HCT116 (cell line): ENCODE measurements around the gene EDEM3. TPM values are rescaled to one million over a fixed set of nuclear protein-coding genes. Genes with fewer than 3 reads are reported as not detected.

Experiments used
- ATAC-seq: fragments of 200-7000 bp; cut with Tn5 transposase; 2 replicates; pipeline ENCODE4 v1.9.1; 2020; ENCODE audit warnings: mild to moderate bottlenecking, moderate library complexity
- BruUV-seq: library from RNA; stranded (reverse); fragments of 400-500 nt; replicated peaks from 2 replicates; lab custom pipeline; 2021; lab: Mats Ljungman, UMichigan
- CTCF ChIA-PET: fragments of 300-600 bp; sonication (Branson Sonifier 250); formaldehyde crosslinking; loops from one replicate; lab custom pipeline; 2021; ENCODE audit warnings: antibody characterized with exemption; lab: Charles Lee
- POLR2A ChIA-PET: fragments of 300-600, 350-600 bp; sonication (Branson Sonifier 250); formaldehyde crosslinking; loops from one replicate; lab custom pipeline; 2021; ENCODE audit warnings: antibody characterized with exemption; lab: Charles Lee
- RAD21 ChIA-PET, 2 experiments: fragments of 300-600 bp; sonication (Branson Sonifier 250); formaldehyde crosslinking; loops; one replicate each; lab custom pipeline; 2023; ENCODE audit warnings: low total read pairs in 2 of 2; ENCODE audit not compliant: uncharacterized antibody in 2 of 2, unreplicated experiment in 2 of 2, low non-redundant PET in 1 of 2; lab: Charles Lee
- DNase-seq: peaks from one replicate; pipeline ENCODE4 v3.0.0-alpha.2; 2010; ENCODE audit warnings: low read depth, low spot score
- H2AFZ ChIP-seq: fragments of 200-600 bp; shearing (Covaris generic), sonication (generic); 2 replicates; pipeline ENCODE4 v1.6.1; 2017; ENCODE audit warnings: low read depth, mixed run types, mixed read lengths, antibody characterized with exemption, low read length; ENCODE audit not compliant: poor library complexity, severe bottlenecking
- H3K27ac ChIP-seq: 2 replicates; pipeline ENCODE4 v1.5.1; 2012; ENCODE audit warnings: low read depth, low read length
- H3K27me3 ChIP-seq: fragments of 200-600 bp; sonication (generic); 2 replicates; pipeline ENCODE4 v1.6.1; 2016; ENCODE audit warnings: mixed run types, low read length, mixed read lengths; ENCODE audit not compliant: insufficient read depth
- H3K36me3 ChIP-seq, 2 experiments: fragments of 200-500 bp in 1 of 2; fragments of 200-600 bp in 1 of 2; sonication (Bioruptor generic) in 1 of 2; sonication (generic) in 1 of 2; 2 replicates each; pipeline versions ENCODE4 v1.5.1 to v1.6.1; 2014 to 2016; ENCODE audit warnings: low read length in 2 of 2, inconsistent platforms in 1 of 2, mixed read lengths in 1 of 2, mixed run types in 1 of 2; ENCODE audit not compliant: insufficient read depth in 2 of 2, control insufficient read depth in 1 of 2
- H3K4me1 ChIP-seq, 2 experiments: fragments of 200-600 bp in 1 of 2; sonication (generic) in 1 of 2; 2 replicates each; pipeline versions ENCODE4 v1.5.1 to v1.6.1; 2012 to 2017; ENCODE audit warnings: low read length in 2 of 2, inconsistent platforms in 1 of 2, mild to moderate bottlenecking in 1 of 2, mixed read lengths in 1 of 2, mixed run types in 1 of 2, moderate library complexity in 1 of 2; ENCODE audit not compliant: insufficient read depth in 2 of 2, control insufficient read depth in 1 of 2
- H3K4me2 ChIP-seq: fragments of 200-600 bp; sonication (generic); 2 replicates; pipeline ENCODE4 v1.6.1; 2017; ENCODE audit warnings: mixed run types, low read length, mixed read lengths
- H3K4me3 ChIP-seq, 2 experiments: fragments of 200-600 bp in 1 of 2; sonication (generic) in 1 of 2; replicated peaks in 1 of 2; 2 replicates each; pipeline ENCODE4 v1.5.1; 2011 to 2016; ENCODE audit warnings: low read length in 2 of 2, control low read depth in 1 of 2, low read depth in 1 of 2, mild to moderate bottlenecking in 1 of 2, mixed read lengths in 1 of 2, mixed run types in 1 of 2
- H3K79me2 ChIP-seq: fragments of 200-600 bp; sonication (generic); 2 replicates; pipeline ENCODE4 v1.6.1; 2017; ENCODE audit warnings: mild to moderate bottlenecking, mixed run types, low read length, moderate library complexity, mixed read lengths; ENCODE audit not compliant: insufficient read depth
- H3K9ac ChIP-seq: fragments of 200-600 bp; sonication (generic); 2 replicates; pipeline ENCODE4 v1.6.1; 2016; ENCODE audit warnings: low read length, mixed read lengths
- H3K9me2 ChIP-seq: fragments of 200-600 bp; sonication (generic), shearing (Covaris generic); 2 replicates; pipeline ENCODE4 v1.6.1; 2017; ENCODE audit warnings: mixed run types, mild to moderate bottlenecking, moderate library complexity; ENCODE audit not compliant: insufficient read depth
- H3K9me3 ChIP-seq, 2 experiments: fragments of 200-500 bp in 1 of 2; fragments of 200-600 bp in 1 of 2; sonication (Bioruptor generic) in 1 of 2; sonication (generic) in 1 of 2; 2 replicates each; pipeline ENCODE4 v1.6.1; 2014 to 2017; ENCODE audit warnings: low read length in 2 of 2, mixed read lengths in 2 of 2, inconsistent platforms in 1 of 2, low read depth in 1 of 2, mild to moderate bottlenecking in 1 of 2, mixed run types in 1 of 2, moderate library complexity in 1 of 2; ENCODE audit not compliant: control insufficient read depth in 1 of 2, insufficient read depth in 1 of 2
- H4K20me1 ChIP-seq: fragments of 200-600 bp; sonication (generic), shearing (Covaris generic); 2 replicates; pipeline ENCODE4 v1.6.1; 2017; ENCODE audit warnings: mixed run types, mild to moderate bottlenecking, moderate library complexity; ENCODE audit not compliant: insufficient read depth
- ATF3 ChIP-seq: IDR thresholded peaks from 2 replicates; pipeline ENCODE4 v1.6.1; 2012
- CEBPB ChIP-seq: IDR thresholded peaks from 2 replicates; pipeline ENCODE4 v1.6.1; 2012; ENCODE audit warnings: low read depth
- ELF1 ChIP-seq: IDR thresholded peaks from 2 replicates; pipeline ENCODE4 v1.6.1; 2012; ENCODE audit warnings: low read depth, borderline replicate concordance
- EZH2 ChIP-seq: fragments of 200-600 bp; sonication (generic); IDR thresholded peaks from 2 replicates; pipeline ENCODE4 v1.6.1; 2017; ENCODE audit warnings: antibody characterized with exemption, mixed run types
- EZH2phosphoT487 ChIP-seq: fragments of 200-600 bp; IDR thresholded peaks from 2 replicates; pipeline ENCODE4 v1.6.1; 2018; ENCODE audit warnings: antibody characterized with exemption, borderline replicate concordance
- FOSL1 ChIP-seq: IDR thresholded peaks from 2 replicates; pipeline ENCODE4 v1.6.1; 2012; ENCODE audit warnings: low read depth
- JUND ChIP-seq: IDR thresholded peaks from 2 replicates; pipeline ENCODE4 v1.6.1; 2012
- POLR2A ChIP-seq: IDR thresholded peaks from 2 replicates; pipeline ENCODE4 v1.7.0; 2011; ENCODE audit warnings: borderline replicate concordance; ENCODE audit not compliant: insufficient read depth, insufficient read length; ENCODE audit errors: extremely low read depth
- POLR2AphosphoS5 ChIP-seq: IDR thresholded peaks from 2 replicates; pipeline ENCODE4 v1.6.1; 2011; ENCODE audit warnings: mild to moderate bottlenecking, low read depth, low read length, moderate library complexity
- RAD21 ChIP-seq: IDR thresholded peaks from 2 replicates; pipeline ENCODE4 v1.6.1; 2012; ENCODE audit warnings: low read depth, mild to moderate bottlenecking
- REST ChIP-seq: IDR thresholded peaks from 2 replicates; pipeline ENCODE4 v1.6.1; 2012; ENCODE audit warnings: low read depth
- SP1 ChIP-seq: IDR thresholded peaks from 2 replicates; pipeline ENCODE4 v1.6.1; 2012; ENCODE audit warnings: low read depth
- SRF ChIP-seq: IDR thresholded peaks from 2 replicates; pipeline ENCODE4 v1.6.1; 2012; ENCODE audit warnings: low read depth
- TCF7L2 ChIP-seq: IDR thresholded peaks from 2 replicates; pipeline ENCODE4 v1.7.0; 2011; ENCODE audit warnings: borderline replicate concordance, inconsistent platforms; ENCODE audit not compliant: insufficient read depth, insufficient read length; ENCODE audit errors: extremely low read depth
- ZBTB33 ChIP-seq: IDR thresholded peaks from 2 replicates; pipeline ENCODE4 v1.6.1; 2011; ENCODE audit warnings: mild to moderate bottlenecking, low read length, moderate library complexity; ENCODE audit not compliant: insufficient replicate concordance; ENCODE audit errors: extremely low read depth
- ZFX ChIP-seq: fragments of 450-650 bp; IDR thresholded peaks from 2 replicates; pipeline ENCODE4 v1.6.1; 2017
- intact Hi-C: fragments of 100-400 bp; cut with micrococcal nuclease; formaldehyde crosslinking; loops from 2 replicates; pipeline ENCODE4 v1.10.0; 2022
- total RNA-seq: library from RNA; stranded (reverse); gene quantifications from one replicate; pipeline ENCODE4 v1.2.1, GENCODE V29; 2021; ENCODE audit not compliant: unreplicated experiment

Gene EDEM3
- total RNA-seq, 1 experiment from 2014 or later = 14.9 TPM

- Histone ChIP-seq H3K36me3 (no peaks in the 10 kb centered on the region), H2AFZ (no peak overlapping the region), H3K79me2 (no peaks in the 10 kb centered on the region), H3K9me3 (no peaks in the 10 kb centered on the region), H4K20me1 (no peaks in the 10 kb centered on the region), H3K4me2 (no peak overlapping the region), H3K27ac (no peak overlapping the region), H3K9me2 (no peaks in the 10 kb centered on the region), H3K4me3 (no peak overlapping the region), H3K4me1 (0 out of 4 replicates have a peak, but pooled peaks cover 0 to 3% of the 10 kb centered on the region in 2 experiments), H3K27me3 (no peaks in the 10 kb centered on the region), H3K9ac (no peak overlapping the region)
- no TSS peak for BruUV-seq
- ChIA-PET CTCF (interaction anchor here (1.2 kb wide), 1 partner anchor 367 kb away, joined by 4 read pairs; no protein-coding TSS in a partner anchor), POLR2A (no interaction called here), RAD21 (no interaction called here)
- intact Hi-C loops = loop anchor here (10.0 kb wide), 1 partner anchor 1412 kb away; no protein-coding TSS in a partner anchor
- ATAC-seq = no peak
- no peak for DNase-seq
- no peak for TF ChIP-seq ELF1
- no peak for TF ChIP-seq JUND
- TF ChIP-seq SP1 = no peak
- TF ChIP-seq FOSL1 = no peak
- TF ChIP-seq EZH2phosphoT487 = no peak
- no peak for TF ChIP-seq SRF
- no peak for TF ChIP-seq POLR2AphosphoS5
- no peak for TF ChIP-seq POLR2A
- TF ChIP-seq RAD21 = no peak
- no peak for TF ChIP-seq TCF7L2
- no peak for TF ChIP-seq EZH2
- no peak for TF ChIP-seq CEBPB
- TF ChIP-seq ZFX = no peak
- TF ChIP-seq ZBTB33 = no peak
- no peak for TF ChIP-seq ATF3
- no peak for TF ChIP-seq REST
Measured at GRCh38 chr1:184803180-184803492, 48.5 kb upstream of the EDEM3 start.
